ENCODE data around the gene SDHD.
A peak's percentile ranks its signal among the peaks of the same experiment; 100 is the strongest.
"Not testable (repeated sequence)": the region's sequence is repeated elsewhere in the genome, so short reads cannot be mapped to it uniquely, and the experiment has no call there.

Gene SDHD

DNA sequence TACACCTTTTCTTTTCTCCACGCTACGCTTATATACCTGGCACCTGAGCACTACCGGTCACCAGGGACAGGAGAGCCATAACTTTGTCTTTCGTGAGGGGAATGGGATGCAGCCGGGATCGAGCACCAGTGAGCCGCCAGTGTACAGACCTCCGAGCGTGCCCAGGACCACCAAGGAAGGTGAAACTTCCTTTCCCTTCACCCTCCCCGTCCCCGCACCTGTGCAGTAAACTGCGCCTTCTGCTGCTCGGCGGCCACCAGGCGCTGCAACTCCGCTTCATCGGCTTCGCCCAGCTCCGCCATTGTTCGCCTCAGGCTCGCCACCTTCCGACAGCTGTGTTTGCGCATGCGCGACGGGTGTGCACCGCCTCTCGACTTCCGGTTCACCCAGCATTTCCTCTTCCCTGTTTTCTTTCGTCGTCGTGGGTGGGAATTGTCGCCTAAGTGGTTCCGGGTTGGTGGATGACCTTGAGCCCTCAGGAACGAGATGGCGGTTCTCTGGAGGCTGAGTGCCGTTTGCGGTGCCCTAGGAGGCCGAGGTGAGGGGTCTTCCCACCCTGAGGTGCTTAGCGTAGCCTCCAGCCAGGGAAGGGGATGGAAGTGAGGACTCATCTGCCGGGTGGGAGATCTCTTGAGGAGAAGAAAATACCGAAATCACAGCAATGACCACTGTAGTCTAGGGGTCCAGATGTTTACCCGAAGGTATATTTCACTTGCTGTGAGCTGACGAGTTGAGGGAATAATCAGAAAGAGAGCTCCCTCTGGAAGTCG is at the start of gene SDHD, which contains the start of gene TIMM8B:
Gene SDHD, plus strand, starts transcription at position 452 of the 770 bp plus-strand sequence. Its CDS starts 35 bp downstream, at position 487.
Gene TIMM8B, minus strand, starts transcription at position 335 of the 770 bp plus-strand sequence. Its CDS starts 33 bp downstream, at position 302.
- peak; percentile 97 for DNase-seq

DNA sequence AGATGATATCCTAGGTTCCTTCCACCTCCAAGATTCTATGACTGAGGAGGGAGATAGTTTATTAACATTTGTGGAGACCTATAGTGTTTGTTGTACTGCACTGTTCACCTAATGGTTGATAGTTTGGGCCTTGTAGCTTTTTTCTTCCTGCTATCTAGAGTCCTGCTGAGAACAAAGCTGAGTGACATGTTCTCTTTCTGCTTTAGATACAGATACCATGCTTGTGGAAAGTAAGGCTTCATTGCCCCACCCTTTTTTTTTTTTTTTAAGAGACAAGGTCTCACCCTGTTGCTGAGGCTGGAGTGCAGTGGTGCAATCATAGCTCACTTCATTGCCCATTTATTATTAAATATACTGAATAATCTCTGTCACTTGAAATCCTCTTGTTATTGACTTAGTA is 49.1 kb upstream of the SDHD start:
- DNase-seq, result no peak

GRCh38 chr11:112042161-112042960 is 44.3 kb upstream of the SDHD start:
- DNase-seq, result no peak

- DNase-seq, result no peak
Measured at GRCh38 chr11:112042961-112043304, 43.7 kb upstream of the SDHD start.

DNA sequence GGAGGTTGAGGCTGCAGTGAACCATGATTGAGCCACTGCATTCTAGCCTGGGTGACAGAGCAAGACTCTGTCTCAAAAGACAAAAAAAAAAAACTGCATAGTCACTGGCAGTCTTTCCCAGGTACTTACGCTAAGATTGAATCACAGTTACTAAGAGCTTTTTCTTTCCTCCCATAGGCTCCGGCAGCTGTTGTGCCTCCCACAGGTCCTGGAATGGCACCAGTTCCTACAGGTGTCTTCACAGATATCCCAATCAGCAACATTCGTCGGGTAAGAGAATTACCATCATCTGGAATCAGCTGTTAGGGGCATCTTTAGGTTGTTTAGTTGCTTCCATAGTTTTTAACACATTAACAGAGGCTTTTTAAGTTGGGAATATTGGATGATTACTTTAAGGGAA is 41.7 kb upstream of the SDHD start:
- no peak for DNase-seq

- DNase-seq, result not testable (repeated sequence)
Measured at GRCh38 chr11:112046647-112047046, 40.0 kb upstream of the SDHD start.

- DNase-seq, result not testable (repeated sequence)
Measured at GRCh38 chr11:112048256-112048655, 38.4 kb upstream of the SDHD start.

GRCh38 chr11:112049777-112050176 is 36.9 kb upstream of the SDHD start:
- no peak for DNase-seq

DNA sequence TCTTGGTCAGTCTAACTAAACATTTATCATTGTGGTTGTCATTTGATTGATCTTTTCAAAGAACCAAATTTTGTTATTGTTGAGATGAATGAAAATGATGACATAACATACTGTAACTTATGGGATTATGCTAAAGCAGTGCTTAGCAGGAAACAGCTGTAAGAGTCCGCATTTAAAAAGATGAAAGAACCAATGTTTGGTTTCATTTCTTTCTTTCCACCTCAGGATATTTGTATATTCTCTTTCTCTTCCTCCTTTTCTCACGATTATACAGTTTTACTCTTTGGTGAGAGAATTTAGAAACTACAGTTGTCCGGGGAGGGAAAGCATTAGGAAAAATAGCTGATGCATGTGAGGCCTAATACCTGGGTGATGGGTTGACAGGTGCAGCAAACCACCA is 36.0 kb upstream of the SDHD start:
- DNase-seq, result no peak

DNA sequence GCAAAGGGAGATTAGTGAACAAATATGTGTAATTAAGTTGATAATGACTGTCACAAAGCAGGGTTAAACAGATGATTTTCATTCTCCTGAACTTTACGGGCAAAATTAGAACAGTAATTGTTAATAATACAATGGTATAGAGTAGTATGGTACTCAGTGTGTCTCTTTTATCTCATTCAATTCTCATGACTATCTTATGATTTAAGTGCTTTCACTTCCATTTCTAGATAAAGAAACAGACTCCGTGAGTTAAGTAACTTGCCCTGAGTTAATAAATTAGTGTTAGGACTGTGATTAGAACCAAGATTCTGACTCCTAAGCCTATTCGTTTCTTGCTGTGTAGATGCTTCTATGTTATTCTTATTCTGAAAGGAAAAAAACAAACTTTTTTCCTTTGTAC is 34.9 kb upstream of the SDHD start:
- DNase-seq, result no peak

DNA sequence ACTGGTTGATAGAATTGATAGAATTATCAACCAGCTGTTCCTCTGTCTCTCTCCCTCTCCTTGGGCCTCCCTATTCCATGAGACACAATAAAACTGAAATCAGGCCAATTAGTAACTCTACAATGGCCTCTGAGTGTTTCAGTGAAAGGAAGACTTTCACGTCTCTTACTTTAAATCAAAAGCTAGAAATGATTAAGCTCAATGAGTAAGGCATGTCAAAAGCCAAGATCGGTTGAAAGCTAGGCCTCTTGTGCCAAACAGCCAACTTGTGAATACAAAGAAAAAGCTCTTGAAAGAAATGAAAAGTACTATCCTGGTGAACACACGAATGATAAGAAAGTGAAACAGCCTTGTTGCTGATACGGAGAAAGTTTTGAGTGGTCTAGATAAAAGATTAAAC is 29.5 kb upstream of the SDHD start:
- DNase-seq, result no peak

- DNase-seq, result no peak
Measured at GRCh38 chr11:112058103-112058502, 28.6 kb upstream of the SDHD start.

GRCh38 chr11:112062923-112063322 is 23.8 kb upstream of the SDHD start:
- no peak for DNase-seq

GRCh38 chr11:112073941-112074811 is 12.5 kb upstream of the SDHD start, which contains the start of the genes NKAPD1 and PIH1D2:
TSS of gene NKAPD1 (plus strand) at chr11:112074299. CDS start at chr11:112075575, 1,276 bp downstream.
TSS of gene PIH1D2 (minus strand) at chr11:112074017. CDS start at chr11:112073174, 843 bp downstream.
- DNase-seq, result peak; percentile 87

DNA sequence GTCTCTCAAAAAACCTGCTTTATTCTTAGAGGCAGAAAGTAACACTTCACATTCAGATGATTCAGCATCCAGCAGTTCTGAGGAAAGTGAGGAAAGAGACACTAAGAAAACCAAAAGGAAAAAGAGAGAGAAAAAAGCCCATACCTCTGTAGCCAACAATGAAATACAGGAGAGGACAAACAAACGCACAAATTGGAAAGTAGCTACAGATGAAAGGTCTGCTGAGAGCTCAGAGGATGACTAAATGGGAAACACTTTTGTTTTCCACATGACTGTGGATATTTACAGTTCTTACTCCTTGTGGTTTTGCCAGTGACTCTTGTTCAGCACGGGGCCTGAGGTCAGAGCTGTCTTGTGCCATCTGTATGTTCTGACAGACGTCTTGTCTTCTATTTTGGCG is 3.9 kb upstream of the SDHD start:
- no peak for DNase-seq

DNA sequence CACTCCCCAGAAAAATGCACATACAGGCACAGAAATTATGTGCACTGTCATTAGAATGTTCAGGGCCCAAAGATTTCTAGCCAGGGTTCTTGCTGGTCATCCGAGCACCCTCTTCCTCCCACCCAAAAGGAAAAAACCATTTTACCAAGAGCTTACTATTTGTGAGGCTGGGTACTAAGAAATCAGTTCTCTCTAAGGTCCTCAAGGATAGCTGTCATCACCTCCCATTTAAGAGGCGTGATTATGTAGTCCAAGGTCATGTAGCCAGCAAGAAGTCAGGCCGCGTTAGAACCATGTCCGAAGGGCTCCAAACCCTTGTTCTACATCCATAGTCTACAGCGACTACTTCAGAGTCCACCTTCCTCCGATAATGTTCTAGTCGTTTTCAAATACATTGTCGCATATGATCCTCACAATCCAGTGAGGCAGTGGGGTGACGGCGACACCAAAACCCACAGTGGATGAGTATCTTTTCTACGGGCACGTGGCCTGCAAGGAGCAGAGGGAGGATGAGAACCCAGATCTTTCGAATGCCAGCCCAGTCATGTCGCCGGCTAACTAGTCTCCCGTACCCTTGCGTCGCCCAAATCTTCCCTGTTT is 751 bp upstream of the SDHD start:
- DNase-seq, result peak; percentile 24

DNA sequence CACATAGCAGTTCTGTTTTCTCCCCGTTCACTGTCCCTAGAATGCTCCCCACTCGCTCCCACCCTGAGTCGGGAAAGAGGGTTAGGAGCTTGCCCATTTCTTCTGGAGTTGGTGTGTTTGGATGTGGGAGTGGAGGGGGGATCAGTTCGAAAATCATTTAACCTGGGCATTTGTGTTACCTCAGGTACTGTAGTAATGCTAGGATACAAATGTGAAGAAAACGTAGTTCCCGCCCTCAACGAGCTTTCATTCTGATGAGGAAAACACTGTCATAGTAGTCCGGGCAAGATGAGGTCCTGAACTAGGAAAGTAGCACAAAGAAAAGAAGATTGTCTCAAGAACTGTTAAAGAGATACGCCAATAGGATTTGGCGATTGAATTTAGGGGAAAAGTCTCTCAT is 539 bp downstream of the SDHD start:
- DNase-seq, result no peak

DNA sequence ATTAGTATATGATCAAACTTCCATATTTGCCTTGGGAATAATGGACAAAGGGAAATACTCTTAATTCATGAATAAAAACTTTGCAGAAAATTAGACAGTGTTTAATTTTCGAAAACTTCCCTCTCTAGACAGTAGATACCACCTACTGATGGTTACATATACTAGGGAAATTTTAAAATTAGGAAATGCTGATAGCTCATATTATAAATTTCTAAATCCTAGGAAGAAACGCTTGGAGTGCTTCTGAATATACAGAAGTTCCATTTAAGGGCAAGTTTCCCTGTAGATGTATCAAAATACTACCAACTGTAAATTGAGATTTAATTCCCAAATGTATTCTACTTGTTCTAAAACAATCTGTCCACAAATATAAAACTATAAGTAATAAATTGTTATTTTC is 8.6 kb downstream of the SDHD start:
- DNase-seq, result not testable (repeated sequence)

- no peak for DNase-seq
Measured at GRCh38 chr11:112096194-112096593, 9.5 kb downstream of the SDHD start.

- no peak for DNase-seq
Measured at GRCh38 chr11:112097734-112098528, 11.3 kb downstream of the SDHD start.

- no peak for DNase-seq
Measured at GRCh38 chr11:112100462-112100861, 13.8 kb downstream of the SDHD start.

DNA sequence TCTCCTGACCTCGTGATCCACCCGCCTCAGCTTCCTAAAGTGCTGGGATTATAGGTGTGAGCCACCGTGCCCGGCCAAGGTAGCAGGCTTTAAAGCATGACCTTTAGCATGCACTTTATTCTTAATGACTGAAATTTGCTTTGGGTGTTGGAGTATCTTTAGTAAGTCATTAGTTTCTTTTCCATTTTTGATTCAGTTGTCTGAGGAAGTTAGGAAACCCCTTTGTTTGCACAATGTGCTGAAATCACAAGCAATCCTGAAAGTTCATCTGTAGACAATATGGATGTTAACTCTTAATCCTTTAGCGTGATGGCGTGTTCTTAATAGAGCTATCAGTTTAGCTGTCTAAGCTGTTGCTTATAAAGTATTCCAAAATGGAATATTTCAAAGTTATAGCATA is 16.8 kb downstream of the SDHD start:
- DNase-seq, result no peak

All from CD4-positive, alpha-beta T cell treated with Interleukin-4 for 4 hours (primary cell).